Panc1 (cell line): ENCODE data around the gene LRRC56.

Experiments used
- POLR2AphosphoS5 ChIP-seq: IDR thresholded peaks from 2 replicates; pipeline ENCODE4 v1.6.1; 2012; ENCODE audit warnings: mild to moderate bottlenecking, low read depth, low read length, moderate library complexity
- TF ChIP-seq, protein P1 (sequence below): fragments of 450-650 bp; IDR thresholded peaks from 2 replicates; pipeline ENCODE4 v1.5.1; 2017; ENCODE audit warnings: mild to moderate bottlenecking
- TF ChIP-seq, protein P2 (sequence below), 2 experiments: IDR thresholded peaks; 2 replicates each; pipeline ENCODE4 v1.6.1; 2011 to 2012; ENCODE audit warnings: low read depth in 2 of 2, control low read depth in 1 of 2, low read length in 1 of 2, mild to moderate bottlenecking in 1 of 2, moderate library complexity in 1 of 2; ENCODE audit not compliant: insufficient read depth in 1 of 2

- TF ChIP-seq, protein P1, sequence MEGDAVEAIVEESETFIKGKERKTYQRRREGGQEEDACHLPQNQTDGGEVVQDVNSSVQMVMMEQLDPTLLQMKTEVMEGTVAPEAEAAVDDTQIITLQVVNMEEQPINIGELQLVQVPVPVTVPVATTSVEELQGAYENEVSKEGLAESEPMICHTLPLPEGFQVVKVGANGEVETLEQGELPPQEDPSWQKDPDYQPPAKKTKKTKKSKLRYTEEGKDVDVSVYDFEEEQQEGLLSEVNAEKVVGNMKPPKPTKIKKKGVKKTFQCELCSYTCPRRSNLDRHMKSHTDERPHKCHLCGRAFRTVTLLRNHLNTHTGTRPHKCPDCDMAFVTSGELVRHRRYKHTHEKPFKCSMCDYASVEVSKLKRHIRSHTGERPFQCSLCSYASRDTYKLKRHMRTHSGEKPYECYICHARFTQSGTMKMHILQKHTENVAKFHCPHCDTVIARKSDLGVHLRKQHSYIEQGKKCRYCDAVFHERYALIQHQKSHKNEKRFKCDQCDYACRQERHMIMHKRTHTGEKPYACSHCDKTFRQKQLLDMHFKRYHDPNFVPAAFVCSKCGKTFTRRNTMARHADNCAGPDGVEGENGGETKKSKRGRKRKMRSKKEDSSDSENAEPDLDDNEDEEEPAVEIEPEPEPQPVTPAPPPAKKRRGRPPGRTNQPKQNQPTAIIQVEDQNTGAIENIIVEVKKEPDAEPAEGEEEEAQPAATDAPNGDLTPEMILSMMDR = no peak
- no peak for TF ChIP-seq POLR2AphosphoS5
- TF ChIP-seq, protein P2, sequence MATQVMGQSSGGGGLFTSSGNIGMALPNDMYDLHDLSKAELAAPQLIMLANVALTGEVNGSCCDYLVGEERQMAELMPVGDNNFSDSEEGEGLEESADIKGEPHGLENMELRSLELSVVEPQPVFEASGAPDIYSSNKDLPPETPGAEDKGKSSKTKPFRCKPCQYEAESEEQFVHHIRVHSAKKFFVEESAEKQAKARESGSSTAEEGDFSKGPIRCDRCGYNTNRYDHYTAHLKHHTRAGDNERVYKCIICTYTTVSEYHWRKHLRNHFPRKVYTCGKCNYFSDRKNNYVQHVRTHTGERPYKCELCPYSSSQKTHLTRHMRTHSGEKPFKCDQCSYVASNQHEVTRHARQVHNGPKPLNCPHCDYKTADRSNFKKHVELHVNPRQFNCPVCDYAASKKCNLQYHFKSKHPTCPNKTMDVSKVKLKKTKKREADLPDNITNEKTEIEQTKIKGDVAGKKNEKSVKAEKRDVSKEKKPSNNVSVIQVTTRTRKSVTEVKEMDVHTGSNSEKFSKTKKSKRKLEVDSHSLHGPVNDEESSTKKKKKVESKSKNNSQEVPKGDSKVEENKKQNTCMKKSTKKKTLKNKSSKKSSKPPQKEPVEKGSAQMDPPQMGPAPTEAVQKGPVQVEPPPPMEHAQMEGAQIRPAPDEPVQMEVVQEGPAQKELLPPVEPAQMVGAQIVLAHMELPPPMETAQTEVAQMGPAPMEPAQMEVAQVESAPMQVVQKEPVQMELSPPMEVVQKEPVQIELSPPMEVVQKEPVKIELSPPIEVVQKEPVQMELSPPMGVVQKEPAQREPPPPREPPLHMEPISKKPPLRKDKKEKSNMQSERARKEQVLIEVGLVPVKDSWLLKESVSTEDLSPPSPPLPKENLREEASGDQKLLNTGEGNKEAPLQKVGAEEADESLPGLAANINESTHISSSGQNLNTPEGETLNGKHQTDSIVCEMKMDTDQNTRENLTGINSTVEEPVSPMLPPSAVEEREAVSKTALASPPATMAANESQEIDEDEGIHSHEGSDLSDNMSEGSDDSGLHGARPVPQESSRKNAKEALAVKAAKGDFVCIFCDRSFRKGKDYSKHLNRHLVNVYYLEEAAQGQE (IDR thresholded peaks at IDR 0.05; ENCODE audit: insufficient read depth in 1 of 2, low read depth in 2 of 2, low read length in 1 of 2) = no peak
Observed at GRCh38 chr11:558503-558902, 21.2 kb downstream of the LRRC56 start.
